Astrocyte (in vitro differentiated cells and primary cell): ENCODE results near the gene HIRA.

Experiments
- EZH2 ChIP-seq: IDR thresholded peaks from 2 replicates; pipeline ENCODE4 v1.6.1; 2012; ENCODE audit warnings: mild to moderate bottlenecking, low read length, inconsistent platforms; ENCODE audit not compliant: insufficient read depth
- TF ChIP-seq, protein P1 (sequence below): IDR thresholded peaks from 2 replicates; pipeline ENCODE4 v1.5.1; 2011; ENCODE audit warnings: low read depth, mild to moderate bottlenecking, inconsistent platforms, low read length, moderate library complexity; ENCODE audit not compliant: insufficient read depth

DNA sequence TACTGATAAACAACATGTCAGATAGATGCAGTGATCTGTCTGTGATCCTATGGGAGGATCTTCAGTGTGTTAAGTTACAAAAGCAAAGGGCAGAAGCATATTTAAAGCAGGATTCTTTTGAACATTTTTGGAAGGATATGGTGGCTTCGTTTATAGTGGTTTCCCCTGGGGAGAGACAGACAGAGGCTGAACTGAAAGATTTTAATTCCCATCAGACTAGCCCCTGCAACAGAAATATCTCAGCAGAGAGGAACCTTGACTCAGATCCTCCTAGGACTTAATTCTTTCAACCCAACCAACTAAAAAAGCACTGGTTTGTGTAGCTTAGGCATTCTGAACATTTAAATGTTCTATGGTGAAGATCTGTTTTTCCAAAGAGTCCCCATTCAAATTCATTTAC is 145.7 kb downstream of the HIRA start:
- TF ChIP-seq, protein P1, sequence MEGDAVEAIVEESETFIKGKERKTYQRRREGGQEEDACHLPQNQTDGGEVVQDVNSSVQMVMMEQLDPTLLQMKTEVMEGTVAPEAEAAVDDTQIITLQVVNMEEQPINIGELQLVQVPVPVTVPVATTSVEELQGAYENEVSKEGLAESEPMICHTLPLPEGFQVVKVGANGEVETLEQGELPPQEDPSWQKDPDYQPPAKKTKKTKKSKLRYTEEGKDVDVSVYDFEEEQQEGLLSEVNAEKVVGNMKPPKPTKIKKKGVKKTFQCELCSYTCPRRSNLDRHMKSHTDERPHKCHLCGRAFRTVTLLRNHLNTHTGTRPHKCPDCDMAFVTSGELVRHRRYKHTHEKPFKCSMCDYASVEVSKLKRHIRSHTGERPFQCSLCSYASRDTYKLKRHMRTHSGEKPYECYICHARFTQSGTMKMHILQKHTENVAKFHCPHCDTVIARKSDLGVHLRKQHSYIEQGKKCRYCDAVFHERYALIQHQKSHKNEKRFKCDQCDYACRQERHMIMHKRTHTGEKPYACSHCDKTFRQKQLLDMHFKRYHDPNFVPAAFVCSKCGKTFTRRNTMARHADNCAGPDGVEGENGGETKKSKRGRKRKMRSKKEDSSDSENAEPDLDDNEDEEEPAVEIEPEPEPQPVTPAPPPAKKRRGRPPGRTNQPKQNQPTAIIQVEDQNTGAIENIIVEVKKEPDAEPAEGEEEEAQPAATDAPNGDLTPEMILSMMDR, result no peak
- TF ChIP-seq EZH2, result no peak
